ENCODE data around the gene FOXF2. TPM values are rescaled to one million over a fixed set of nuclear protein-coding genes. Genes with fewer than 3 reads are reported as not detected.

Gene FOXF2
- total RNA-seq, 2 donors from 2014 or later: not detected

- no peak for DNase-seq (ENCODE audit: low spot score)
- no peak overlapping the region for H3K27ac Mint-ChIP-seq
- ATAC-seq: no peak
- H3K36me3 Mint-ChIP-seq: no peaks in the 10 kb centered on the region
- H3K27me3 Mint-ChIP-seq: peaks cover 27 to 39% of the 10 kb centered on the region in 2 donors
- no peaks in the 10 kb centered on the region for H3K9me3 Mint-ChIP-seq
- no peak overlapping the region for H3K4me3 Mint-ChIP-seq
- peaks cover 0 to 7% of the 10 kb centered on the region in 2 donors for H3K4me1 Mint-ChIP-seq (ENCODE audit: low read depth in 2 of 2)
Observed at GRCh38 chr6:1400126-1400850, 10.9 kb downstream of the FOXF2 start.

- DNase-seq (ENCODE audit: low spot score) (no peak), ATAC-seq (no peak)
- H3K27ac Mint-ChIP-seq: no peak overlapping the region
- H3K9me3 Mint-ChIP-seq: no peaks in the 10 kb centered on the region
- H3K36me3 Mint-ChIP-seq: no peaks in the 10 kb centered on the region
- peaks cover 11 to 19% of the 10 kb centered on the region in 2 donors for H3K27me3 Mint-ChIP-seq
- H3K4me3 Mint-ChIP-seq: no peak overlapping the region
- peaks cover 0 to 2% of the 10 kb centered on the region in 2 donors for H3K4me1 Mint-ChIP-seq (ENCODE audit: low read depth in 2 of 2)
Observed at GRCh38 chr6:1402369-1402768, 13.0 kb downstream of the FOXF2 start.

GRCh38 chr6:1402868-1403267 lies 13.5 kb downstream of the FOXF2 start:
- ATAC-seq: no peak

GRCh38 chr6:1403851-1404712 lies 14.7 kb downstream of the FOXF2 start:
- no peak overlapping the region for H3K4me3 Mint-ChIP-seq
- ATAC-seq (no peak), DNase-seq (ENCODE audit: low spot score) (no peak)
- no peaks in the 10 kb centered on the region for H3K36me3 Mint-ChIP-seq
- H3K27ac Mint-ChIP-seq: no peak overlapping the region
- no peaks in the 10 kb centered on the region for H3K4me1 Mint-ChIP-seq (ENCODE audit: low read depth in 2 of 2)
- H3K27me3 Mint-ChIP-seq: peaks cover under 1 to 6% of the 10 kb centered on the region in 2 donors
- H3K9me3 Mint-ChIP-seq: no peaks in the 10 kb centered on the region

More at GRCh38 chr6:1402868-1403267, 13.5 kb downstream of the FOXF2 start:
- H3K27ac Mint-ChIP-seq: no peak overlapping the region
- no peak for DNase-seq (ENCODE audit: low spot score)
- H3K27me3 Mint-ChIP-seq: peaks cover 7 to 14% of the 10 kb centered on the region in 2 donors
- H3K4me1 Mint-ChIP-seq (ENCODE audit: low read depth in 2 of 2): no peaks in the 10 kb centered on the region
- H3K9me3 Mint-ChIP-seq: no peaks in the 10 kb centered on the region
- H3K36me3 Mint-ChIP-seq: no peaks in the 10 kb centered on the region
- no peak overlapping the region for H3K4me3 Mint-ChIP-seq

DNA sequence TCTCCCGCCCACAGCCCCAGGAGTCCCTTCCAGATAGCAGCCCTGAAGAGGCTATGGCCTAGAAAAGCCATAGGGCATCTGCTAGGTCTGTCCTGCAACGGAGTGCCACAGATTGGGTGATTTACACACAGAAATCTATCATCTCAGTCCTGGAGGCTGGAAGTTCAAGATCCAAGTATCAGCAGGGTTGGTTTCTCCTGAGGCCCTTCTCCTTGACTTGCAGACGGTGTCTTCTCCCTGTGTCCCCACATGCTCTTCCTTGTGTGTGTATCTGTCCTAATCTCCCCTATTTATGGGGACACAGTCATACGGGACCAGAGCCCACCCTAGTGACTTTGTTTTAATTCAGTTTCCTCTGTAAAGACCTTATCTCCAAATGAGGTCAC lies 15.3 kb downstream of the FOXF2 start:
- H3K27me3 Mint-ChIP-seq: peaks cover 3 to 10% of the 10 kb centered on the region in 2 donors
- ATAC-seq: no peak
- no peaks in the 10 kb centered on the region for H3K36me3 Mint-ChIP-seq
- H3K27ac Mint-ChIP-seq: no peak overlapping the region
- no peaks in the 10 kb centered on the region for H3K4me1 Mint-ChIP-seq (ENCODE audit: low read depth in 2 of 2)
- no peaks in the 10 kb centered on the region for H3K9me3 Mint-ChIP-seq
- DNase-seq (ENCODE audit: low spot score): no peak
- no peak overlapping the region for H3K4me3 Mint-ChIP-seq

DNA sequence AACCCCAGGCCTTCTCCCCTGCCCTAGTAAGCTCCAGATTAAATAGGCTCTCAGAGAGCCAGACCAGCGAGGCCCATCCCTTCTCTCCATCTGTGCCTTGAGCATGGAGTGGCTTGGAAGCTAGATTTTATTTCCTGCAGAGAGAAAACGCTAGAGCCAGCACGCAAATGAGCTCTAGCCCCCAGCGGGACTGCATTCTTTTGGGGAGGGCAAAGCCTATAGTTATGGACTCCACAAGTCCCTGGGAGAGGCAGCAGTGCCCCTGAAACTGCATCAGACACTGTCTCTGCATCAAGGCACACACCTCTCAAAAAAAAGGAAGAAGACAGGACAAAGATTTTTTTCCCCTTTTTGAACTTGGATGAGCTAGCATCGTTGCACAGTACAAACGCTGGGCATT lies 15.8 kb downstream of the FOXF2 start:
- Mint-ChIP-seq H3K27me3 (peaks cover 6 to 14% of the 10 kb centered on the region in 2 donors), H3K27ac (no peak overlapping the region), H3K9me3 (no peaks in the 10 kb centered on the region), H3K4me3 (no peak overlapping the region), H3K36me3 (no peaks in the 10 kb centered on the region), H3K4me1 (ENCODE audit: low read depth in 2 of 2) (no peaks in the 10 kb centered on the region)
- DNase-seq (ENCODE audit: low spot score): no peak
- no peak for ATAC-seq

DNA sequence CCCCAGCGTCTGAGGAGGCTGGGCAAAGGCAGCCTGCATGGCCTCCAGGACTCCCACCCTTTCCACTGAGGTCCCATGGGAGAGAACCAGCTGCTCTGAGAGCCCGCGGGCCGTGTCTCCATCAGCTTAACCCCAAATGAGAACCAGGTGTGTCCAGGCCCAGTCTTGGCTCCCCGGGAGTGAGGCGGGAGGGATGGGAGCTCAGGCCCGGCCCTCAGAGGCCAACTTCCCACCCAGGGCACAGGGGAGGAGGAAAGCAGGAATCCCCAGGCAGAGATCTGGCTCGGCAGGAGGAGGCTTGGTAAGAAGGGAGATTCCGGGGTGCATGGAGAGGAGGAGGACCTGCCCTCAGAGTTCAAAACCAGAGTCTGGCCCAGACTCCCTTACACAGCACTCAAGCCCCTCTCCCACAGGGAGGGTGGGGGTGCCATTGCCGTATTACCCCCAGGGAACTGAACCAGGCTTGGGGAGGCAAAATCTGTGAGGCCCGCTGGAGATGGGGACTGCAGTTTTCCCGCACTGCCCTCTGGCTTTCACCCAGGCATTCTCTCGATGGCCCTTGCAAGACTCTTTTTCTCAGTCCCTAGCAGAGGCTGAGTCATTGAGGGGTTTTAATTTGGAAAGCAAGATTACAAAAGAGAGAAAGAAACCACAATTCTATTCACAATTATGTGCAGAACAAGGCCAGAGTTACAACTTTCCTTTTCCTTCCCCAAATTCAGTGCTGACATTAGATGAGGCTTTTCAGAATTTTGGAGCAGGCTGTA lies 17.1 kb downstream of the FOXF2 start:
- H3K36me3 Mint-ChIP-seq: no peaks in the 10 kb centered on the region
- no peak overlapping the region for H3K27ac Mint-ChIP-seq
- no peak for DNase-seq (ENCODE audit: low spot score)
- H3K4me1 Mint-ChIP-seq (ENCODE audit: low read depth in 2 of 2): no peaks in the 10 kb centered on the region
- ATAC-seq: no peak
- peaks cover 11 to 14% of the 10 kb centered on the region in 2 donors for H3K27me3 Mint-ChIP-seq
- H3K4me3 Mint-ChIP-seq: no peak overlapping the region
- H3K9me3 Mint-ChIP-seq: no peaks in the 10 kb centered on the region

DNA sequence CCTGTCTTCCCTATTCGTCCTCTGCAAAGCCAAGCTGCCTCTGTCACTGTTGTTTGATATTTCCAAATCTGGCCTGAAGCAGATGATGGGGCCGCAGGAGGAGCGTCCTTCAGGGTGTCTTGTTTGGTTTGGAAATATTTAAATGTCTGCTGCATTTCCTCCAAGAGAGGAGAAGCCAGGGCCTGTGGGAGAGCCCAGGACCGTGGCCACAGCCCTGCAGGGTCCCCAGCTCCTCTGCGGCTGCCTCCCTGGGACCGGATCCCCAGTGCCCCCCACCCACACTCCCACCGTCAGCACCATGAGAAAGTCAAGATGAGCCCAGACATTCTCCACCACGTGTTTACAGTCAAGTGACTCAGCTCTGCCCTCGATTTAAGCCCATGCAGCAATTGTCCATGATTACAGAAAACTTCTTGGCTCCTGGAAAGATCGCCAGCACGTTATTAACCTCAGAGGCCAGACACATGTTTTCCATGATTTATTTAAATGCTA lies 18.2 kb downstream of the FOXF2 start:
- H3K27ac Mint-ChIP-seq: no peak overlapping the region
- H3K27me3 Mint-ChIP-seq: peaks cover 11 to 14% of the 10 kb centered on the region in 2 donors
- no peaks in the 10 kb centered on the region for H3K9me3 Mint-ChIP-seq
- H3K4me1 Mint-ChIP-seq (ENCODE audit: low read depth in 2 of 2): no peaks in the 10 kb centered on the region
- no peak for ATAC-seq
- DNase-seq (ENCODE audit: low spot score): no peak
- H3K4me3 Mint-ChIP-seq: no peak overlapping the region
- no peaks in the 10 kb centered on the region for H3K36me3 Mint-ChIP-seq

DNA sequence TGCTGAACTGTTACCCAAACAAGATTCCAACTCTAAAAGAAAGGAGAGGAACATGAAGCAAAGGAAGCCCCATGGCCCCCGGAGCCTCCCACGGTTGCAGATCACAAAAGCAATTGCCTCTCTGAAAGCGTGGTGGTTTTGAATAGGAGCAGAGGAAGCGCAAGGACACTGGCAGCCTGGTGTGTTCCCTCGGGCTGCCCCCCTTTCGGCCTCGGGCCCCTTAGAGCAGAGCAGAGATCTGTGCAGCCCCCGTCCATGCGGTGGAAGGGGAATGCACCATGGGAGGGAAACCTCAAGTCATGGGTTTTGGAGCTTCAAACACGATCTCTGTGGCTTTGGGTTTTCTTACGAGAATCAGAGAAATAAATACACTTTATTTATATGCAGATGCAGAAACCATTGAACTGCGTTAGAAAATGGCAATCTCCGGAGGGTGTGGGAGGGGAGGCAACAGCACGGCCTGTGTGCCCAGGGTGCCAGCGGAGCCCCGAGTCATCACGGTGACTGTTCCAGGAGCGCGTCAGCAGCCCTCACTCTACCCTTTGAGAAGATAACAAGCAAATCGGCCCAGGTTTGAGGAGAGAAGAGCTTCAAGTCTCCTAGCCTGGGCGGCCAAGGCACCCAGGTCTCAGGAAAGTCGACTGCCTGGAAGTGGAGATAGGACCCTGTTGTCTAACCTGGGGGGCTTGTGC lies 20.5 kb downstream of the FOXF2 start:
- ATAC-seq (no peak), DNase-seq (ENCODE audit: low spot score) (no peak)
- H3K4me3 Mint-ChIP-seq: no peak overlapping the region
- peaks cover 14 to 16% of the 10 kb centered on the region in 2 donors for H3K27me3 Mint-ChIP-seq
- H3K36me3 Mint-ChIP-seq: no peaks in the 10 kb centered on the region
- H3K27ac Mint-ChIP-seq: no peak overlapping the region
- H3K9me3 Mint-ChIP-seq: no peaks in the 10 kb centered on the region
- no peaks in the 10 kb centered on the region for H3K4me1 Mint-ChIP-seq (ENCODE audit: low read depth in 2 of 2)

DNA sequence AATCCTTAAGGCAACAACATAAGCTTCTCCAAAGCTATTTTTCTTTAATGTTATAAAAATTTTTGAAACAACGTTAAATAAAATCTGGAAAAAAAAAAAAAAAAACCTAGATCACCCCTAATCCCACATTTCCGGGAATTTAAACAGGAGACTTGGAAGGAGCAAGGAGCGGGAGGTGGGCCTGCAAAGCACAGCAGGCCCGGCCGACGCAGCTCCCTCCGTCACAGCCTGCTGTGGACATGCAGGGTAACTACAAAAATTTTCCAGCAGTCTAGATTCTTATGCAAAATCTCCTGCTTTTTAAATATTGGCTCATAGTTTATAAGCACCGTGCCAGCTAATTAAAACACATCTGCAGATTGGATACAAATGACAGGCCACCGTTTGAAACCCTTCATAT lies 23.5 kb downstream of the FOXF2 start:
- no peak for ATAC-seq
- H3K4me3 Mint-ChIP-seq: no peak overlapping the region
- no peaks in the 10 kb centered on the region for H3K9me3 Mint-ChIP-seq
- DNase-seq (ENCODE audit: low spot score): no peak
- H3K27ac Mint-ChIP-seq: no peak overlapping the region
- H3K4me1 Mint-ChIP-seq (ENCODE audit: low read depth in 2 of 2): no peaks in the 10 kb centered on the region
- H3K36me3 Mint-ChIP-seq: no peaks in the 10 kb centered on the region
- peaks cover 14 to 24% of the 10 kb centered on the region in 2 donors for H3K27me3 Mint-ChIP-seq

- H3K27me3 Mint-ChIP-seq: peaks cover 0 to 17% of the 10 kb centered on the region in 2 donors
- no peak overlapping the region for H3K27ac Mint-ChIP-seq
- DNase-seq (ENCODE audit: low spot score) (no peak), ATAC-seq (no peak)
- no peaks in the 10 kb centered on the region for H3K36me3 Mint-ChIP-seq
- no peak overlapping the region for H3K4me3 Mint-ChIP-seq
- H3K4me1 Mint-ChIP-seq (ENCODE audit: low read depth in 2 of 2): no peaks in the 10 kb centered on the region
- H3K9me3 Mint-ChIP-seq: no peaks in the 10 kb centered on the region
Observed at GRCh38 chr6:1415416-1416063, 26.2 kb downstream of the FOXF2 start.

- H3K4me3 Mint-ChIP-seq: no peak overlapping the region
- no peak overlapping the region for H3K27ac Mint-ChIP-seq
- DNase-seq (ENCODE audit: low spot score) (no peak), ATAC-seq (no peak)
- H3K36me3 Mint-ChIP-seq: peaks cover 4% of the 10 kb centered on the region
- H3K27me3 Mint-ChIP-seq: peaks cover 7 to 17% of the 10 kb centered on the region in 2 donors
- no peaks in the 10 kb centered on the region for H3K4me1 Mint-ChIP-seq (ENCODE audit: low read depth in 2 of 2)
- no peaks in the 10 kb centered on the region for H3K9me3 Mint-ChIP-seq
Observed at GRCh38 chr6:1416191-1416760, 26.9 kb downstream of the FOXF2 start.
